Left ventricle myocardium inferior (tissue), 1 donor: ENCODE measurements around the gene CENPM. TPM values are rescaled to one million over a fixed set of nuclear protein-coding genes. Genes with fewer than 3 reads are reported as not detected.

Source experiments
- DNase-seq: peaks from one replicate; pipeline ENCODE4 v3.0.0-alpha.2; 2020
- H3K27ac ChIP-seq: fragments of 200-600 bp; replicated peaks from 2 replicates; pipeline ENCODE4 v1.8.0; 2021
- H3K27me3 ChIP-seq: fragments of 200-600 bp; 2 replicates; pipeline ENCODE4 v1.8.0; 2021; ENCODE audit warnings: low read depth
- H3K36me3 ChIP-seq: fragments of 200-600 bp; 2 replicates; pipeline ENCODE4 v1.8.0; 2021
- H3K4me1 ChIP-seq: fragments of 200-600 bp; 2 replicates; pipeline ENCODE4 v1.8.0; 2021
- H3K4me3 ChIP-seq: fragments of 200-600 bp; 2 replicates; pipeline ENCODE4 v1.8.0; 2021; ENCODE audit warnings: mild to moderate bottlenecking, moderate library complexity
- H3K9me3 ChIP-seq: fragments of 200-600 bp; replicated peaks from 2 replicates; pipeline ENCODE4 v1.8.0; 2021
- intact Hi-C: fragments of 100-400 bp; cut with micrococcal nuclease; formaldehyde crosslinking; loops from one replicate; pipeline ENCODE4 v1.11.0; 2022
- total RNA-seq: library from RNA; stranded (reverse); fragmentation: NEBNext Ultra II Directional; extraction: Animal tissue kit (Norgen Biotek cat#: 25700); gene quantifications from one replicate; pipeline ENCODE4 v1.2.1, GENCODE V29; 2021
- TF ChIP-seq, protein P1 (sequence below): fragments of 200-600 bp; IDR thresholded peaks from 2 replicates; pipeline ENCODE4 v1.8.0; 2021; ENCODE audit warnings: antibody characterized with exemption, mild to moderate bottlenecking, borderline replicate concordance
- donor health status: DM: no; HTN: yes; CAD: no; lungs with severe emphysema.

The CENPM gene
- total RNA-seq, 1 donor from 2014 or later, result 0.47 TPM

DNA sequence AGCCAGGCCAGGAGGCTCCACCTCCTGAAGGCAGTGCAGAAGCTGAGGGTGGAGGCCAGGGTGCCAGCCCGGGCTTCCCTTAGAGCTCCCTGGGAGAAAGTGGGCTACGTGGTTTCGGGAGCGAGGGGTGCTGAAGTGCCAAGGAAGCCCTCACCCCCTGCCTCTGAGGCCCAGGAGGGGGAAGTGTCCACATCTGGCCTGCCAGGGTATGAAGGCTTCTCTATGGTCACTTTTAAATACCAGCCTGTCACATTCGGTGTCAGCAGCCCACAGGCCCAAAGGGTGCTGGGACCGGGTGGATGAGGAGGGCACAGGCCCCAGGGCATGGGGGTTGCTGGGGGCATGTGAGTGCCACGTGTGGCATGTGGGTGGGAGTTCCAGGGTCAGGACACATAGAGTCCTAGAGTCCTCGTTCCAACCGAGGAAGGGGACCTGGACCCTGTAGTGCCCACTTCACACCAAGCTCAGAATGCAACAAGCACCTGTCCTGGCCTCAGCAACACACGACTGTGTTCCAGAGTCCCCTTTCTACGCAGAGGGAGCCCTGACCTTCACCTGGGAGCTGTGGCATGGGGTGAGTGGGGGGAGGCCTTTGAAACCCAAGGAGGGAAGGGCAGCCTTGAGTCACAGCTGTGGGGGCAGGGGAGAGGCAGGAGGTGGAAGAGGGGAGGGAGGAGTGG is 33.8 kb downstream of the CENPM start:
- DNase-seq, result no peak
- H3K4me3 ChIP-seq, result no peak overlapping the region
- TF ChIP-seq, protein P1, sequence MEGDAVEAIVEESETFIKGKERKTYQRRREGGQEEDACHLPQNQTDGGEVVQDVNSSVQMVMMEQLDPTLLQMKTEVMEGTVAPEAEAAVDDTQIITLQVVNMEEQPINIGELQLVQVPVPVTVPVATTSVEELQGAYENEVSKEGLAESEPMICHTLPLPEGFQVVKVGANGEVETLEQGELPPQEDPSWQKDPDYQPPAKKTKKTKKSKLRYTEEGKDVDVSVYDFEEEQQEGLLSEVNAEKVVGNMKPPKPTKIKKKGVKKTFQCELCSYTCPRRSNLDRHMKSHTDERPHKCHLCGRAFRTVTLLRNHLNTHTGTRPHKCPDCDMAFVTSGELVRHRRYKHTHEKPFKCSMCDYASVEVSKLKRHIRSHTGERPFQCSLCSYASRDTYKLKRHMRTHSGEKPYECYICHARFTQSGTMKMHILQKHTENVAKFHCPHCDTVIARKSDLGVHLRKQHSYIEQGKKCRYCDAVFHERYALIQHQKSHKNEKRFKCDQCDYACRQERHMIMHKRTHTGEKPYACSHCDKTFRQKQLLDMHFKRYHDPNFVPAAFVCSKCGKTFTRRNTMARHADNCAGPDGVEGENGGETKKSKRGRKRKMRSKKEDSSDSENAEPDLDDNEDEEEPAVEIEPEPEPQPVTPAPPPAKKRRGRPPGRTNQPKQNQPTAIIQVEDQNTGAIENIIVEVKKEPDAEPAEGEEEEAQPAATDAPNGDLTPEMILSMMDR, result no peak
- intact Hi-C loops, result no loop called here
- peaks cover 90% of the 10 kb centered on the region for H3K27me3 ChIP-seq
- no peaks in the 10 kb centered on the region for H3K36me3 ChIP-seq
- H3K9me3 ChIP-seq, result no peaks in the 10 kb centered on the region
- H3K4me1 ChIP-seq, result peaks cover 53% of the 10 kb centered on the region
- H3K27ac ChIP-seq, result no peak overlapping the region

DNA sequence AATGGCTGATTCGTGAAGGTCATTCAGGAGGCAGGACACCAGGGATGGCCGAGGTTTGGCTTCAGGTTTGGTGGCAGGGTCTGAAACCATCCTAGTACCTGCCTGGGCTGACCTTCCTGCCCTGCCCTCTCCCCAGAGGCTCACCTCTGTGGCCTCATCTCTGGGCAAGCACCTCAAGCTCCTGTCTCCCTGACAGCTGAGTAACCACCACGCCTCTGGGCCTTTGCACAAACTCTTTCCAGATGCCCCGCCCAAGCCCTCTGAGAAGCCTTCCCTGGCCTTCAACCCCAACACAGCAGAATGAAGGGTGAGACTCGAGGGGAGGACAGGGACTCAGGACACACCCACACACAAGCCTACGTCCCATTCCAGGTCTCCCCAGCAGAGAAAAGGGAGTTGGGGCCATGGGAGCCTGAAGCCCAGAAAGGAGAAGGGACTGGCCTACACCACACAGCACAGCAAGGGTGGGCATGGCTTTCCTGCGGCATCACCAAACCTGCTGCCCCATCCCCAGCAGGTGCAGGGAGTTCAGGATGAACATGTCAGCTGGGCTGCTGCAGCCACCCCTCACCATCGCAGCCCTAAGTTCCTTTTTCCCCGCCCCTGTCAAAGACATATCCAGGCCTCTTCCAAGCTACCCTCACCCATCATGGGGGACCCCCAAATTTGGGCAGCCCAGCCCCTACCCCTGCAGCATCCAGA is 34.5 kb downstream of the CENPM start:
- Histone ChIP-seq H3K27me3 (peaks cover 83% of the 10 kb centered on the region), H3K9me3 (no peaks in the 10 kb centered on the region), H3K4me1 (peaks cover 46% of the 10 kb centered on the region), H3K4me3 (no peak overlapping the region), H3K27ac (no peak overlapping the region), H3K36me3 (peaks cover 3% of the 10 kb centered on the region)
- DNase-seq, result no peak
- TF ChIP-seq, protein P1, result no peak
- intact Hi-C loops, result no loop called here

DNA sequence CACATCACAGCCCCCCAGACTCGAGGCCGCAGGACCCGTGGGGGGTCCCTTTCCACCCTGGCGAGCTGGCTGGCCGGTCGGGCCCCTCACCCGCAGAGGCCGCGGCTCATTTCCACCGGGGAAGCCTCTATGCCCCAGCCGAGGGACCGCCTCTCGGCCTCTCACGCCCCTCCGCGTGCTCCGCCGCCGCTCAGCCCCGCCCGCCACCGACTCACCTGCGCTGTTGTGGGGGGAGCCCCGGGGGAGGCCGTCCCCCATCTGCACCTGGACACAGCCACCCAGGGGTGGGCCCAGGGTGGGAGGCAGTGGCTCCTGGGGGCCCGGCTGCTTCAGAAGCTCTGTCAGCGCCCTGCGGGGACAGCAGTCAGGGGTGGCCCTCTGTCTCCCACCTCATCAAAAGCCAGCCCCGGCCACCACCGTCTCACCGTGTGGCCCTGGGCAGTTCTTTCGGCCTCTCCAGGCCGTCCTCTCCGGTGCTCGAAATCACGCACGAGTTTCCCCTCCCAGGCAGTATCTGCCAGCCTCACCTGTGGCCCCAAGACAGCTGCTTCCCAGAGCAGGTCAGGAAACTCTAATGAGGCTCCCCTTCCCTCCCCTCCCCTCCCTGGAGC is 35.8 kb downstream of the CENPM start:
- Histone ChIP-seq H3K9me3 (no peaks in the 10 kb centered on the region), H3K27me3 (peaks cover 69% of the 10 kb centered on the region), H3K4me1 (peaks cover 45% of the 10 kb centered on the region), H3K4me3 (peak overlapping the region; percentile 64), H3K36me3 (peaks cover 16% of the 10 kb centered on the region), H3K27ac (peak overlapping the region; percentile 82)
- intact Hi-C loops, result no loop called here
- TF ChIP-seq, protein P1, result no peak
- no peak for DNase-seq

DNA sequence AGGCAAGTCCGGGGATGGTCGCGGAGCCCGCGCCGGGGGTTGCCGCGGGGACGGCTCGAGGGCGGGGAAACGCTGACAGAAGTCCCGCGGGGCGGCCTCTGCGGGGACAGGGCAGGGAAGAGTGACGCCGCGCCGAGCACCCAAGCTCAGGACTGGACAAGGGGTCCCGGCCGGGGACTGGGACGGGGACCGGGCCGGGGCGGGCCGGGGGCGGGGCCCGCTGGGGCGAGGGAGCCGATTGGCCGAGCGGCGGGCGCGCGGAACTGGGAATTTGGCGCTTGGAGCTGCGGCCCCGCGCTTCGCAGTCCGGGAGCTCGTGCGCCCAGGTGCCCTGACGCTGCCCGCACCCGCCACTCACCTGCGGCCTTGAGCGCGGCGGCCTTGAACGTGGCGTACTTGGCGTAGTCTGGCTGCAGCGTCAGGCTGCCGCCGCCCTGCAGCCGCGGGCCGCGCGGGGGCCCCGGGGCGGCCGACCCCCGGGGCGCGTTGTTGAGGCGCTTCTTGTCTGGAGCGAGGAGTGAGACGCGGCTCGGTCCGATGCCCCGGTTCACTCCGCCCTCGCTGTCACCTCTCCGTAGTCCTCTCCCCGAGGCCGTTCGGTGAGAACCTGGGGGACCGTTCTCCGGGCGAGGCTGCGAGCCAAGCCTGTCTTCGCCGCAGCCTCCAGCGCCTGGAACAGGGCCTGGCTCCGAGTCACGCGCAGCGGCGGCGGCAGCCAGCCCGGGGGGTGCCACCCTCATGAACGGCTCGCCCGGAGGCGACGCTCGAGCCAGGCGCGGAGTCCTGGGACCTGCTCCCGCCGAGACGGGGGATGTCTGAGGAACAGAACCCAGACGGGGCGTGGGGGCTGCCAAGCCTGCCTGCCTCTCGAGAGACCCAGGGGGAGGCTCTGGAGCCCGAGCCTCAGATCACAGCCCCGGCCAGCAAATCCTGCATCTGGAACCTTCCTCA is 36.6 kb downstream of the CENPM start:
- Histone ChIP-seq H3K36me3 (peaks cover 23% of the 10 kb centered on the region), H3K27me3 (peaks cover 62% of the 10 kb centered on the region), H3K4me3 (peak overlapping the region; percentile 64), H3K9me3 (no peaks in the 10 kb centered on the region), H3K4me1 (peaks cover 43% of the 10 kb centered on the region), H3K27ac (peak overlapping the region; percentile 82)
- intact Hi-C loops, result no loop called here
- TF ChIP-seq, protein P1, result no peak
- peak; percentile 56 for DNase-seq
